Inflammatory macrophage (primary cell): Measurements from ENCODE around the gene MAPK1IP1L.
"Not testable (repeated sequence)": the region's sequence is repeated elsewhere in the genome, so short reads cannot be mapped to it uniquely, and the experiment has no call there.

Experiments used
- DNase-seq, 2 donors: peaks; one replicate each; pipeline ENCODE4 v3.0.0-alpha.2; 2020 to 2022

MAPK1IP1L gene

DNA sequence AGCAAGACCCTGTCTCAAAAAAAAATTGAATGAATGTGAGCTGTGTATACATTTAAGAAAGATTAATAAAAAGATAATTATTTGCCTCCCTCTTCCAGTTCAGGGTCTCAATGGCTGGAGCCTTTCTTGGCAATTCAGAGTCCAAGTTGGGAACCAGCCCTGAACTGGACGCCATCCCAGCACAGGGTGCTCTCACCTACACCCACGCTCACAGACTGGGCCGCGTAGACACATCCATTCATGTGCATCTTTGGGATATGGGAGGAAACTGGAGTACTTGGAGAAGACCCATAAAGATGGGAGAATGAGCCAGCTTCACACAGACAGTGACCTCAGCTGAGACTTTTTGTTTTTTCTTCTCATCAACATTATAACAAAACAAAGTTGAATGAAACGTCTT is 6.5 kb downstream of the MAPK1IP1L start:
- DNase-seq = no peak

DNA sequence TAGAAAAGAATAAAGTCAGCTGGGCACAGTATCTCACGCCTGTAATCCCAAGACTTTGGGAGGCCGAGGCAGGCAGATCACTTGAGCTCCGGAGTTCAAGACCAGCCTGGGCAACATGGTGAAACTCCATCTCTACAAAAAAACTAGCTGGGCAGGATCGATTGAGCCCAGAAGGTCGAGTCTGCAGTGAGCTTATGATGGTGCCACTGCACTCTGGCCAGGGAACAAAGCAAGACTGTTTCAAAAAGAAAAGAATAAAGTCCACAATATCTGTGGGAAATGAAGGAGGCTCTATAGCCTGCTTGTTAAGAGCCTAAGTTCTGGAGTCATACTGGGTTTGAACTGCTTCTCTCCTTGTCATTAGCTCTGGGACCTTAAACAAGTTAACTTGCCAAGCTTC is 7.9 kb downstream of the MAPK1IP1L start:
- DNase-seq = no peak

DNA sequence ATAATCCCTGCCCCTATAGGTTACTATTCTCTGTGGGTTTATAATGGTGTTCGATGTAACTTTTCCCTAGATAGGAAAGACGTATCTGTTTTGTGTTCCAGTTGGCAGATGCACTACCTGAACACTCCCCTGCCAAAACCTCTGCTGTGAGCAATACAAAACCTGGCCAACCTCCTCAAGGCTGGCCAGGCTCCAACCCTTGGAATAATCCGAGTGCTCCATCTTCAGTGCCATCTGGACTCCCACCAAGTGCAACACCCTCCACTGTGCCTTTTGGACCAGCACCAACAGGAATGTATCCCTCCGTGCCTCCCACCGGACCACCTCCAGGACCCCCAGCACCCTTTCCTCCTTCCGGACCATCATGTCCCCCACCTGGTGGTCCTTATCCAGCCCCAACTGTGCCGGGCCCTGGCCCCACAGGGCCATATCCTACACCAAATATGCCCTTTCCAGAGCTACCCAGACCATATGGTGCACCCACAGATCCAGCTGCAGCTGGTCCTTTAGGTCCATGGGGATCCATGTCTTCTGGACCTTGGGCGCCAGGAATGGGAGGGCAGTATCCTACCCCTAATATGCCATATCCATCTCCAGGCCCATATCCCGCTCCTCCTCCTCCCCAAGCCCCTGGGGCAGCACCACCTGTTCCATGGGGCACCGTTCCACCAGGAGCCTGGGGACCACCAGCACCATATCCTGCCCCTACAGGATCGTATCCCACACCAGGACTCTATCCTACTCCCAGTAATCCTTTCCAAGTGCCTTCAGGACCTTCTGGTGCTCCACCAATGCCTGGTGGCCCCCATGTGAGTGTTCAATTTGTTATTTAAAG is 11.3 kb downstream of the MAPK1IP1L start:
- no peak for DNase-seq

DNA sequence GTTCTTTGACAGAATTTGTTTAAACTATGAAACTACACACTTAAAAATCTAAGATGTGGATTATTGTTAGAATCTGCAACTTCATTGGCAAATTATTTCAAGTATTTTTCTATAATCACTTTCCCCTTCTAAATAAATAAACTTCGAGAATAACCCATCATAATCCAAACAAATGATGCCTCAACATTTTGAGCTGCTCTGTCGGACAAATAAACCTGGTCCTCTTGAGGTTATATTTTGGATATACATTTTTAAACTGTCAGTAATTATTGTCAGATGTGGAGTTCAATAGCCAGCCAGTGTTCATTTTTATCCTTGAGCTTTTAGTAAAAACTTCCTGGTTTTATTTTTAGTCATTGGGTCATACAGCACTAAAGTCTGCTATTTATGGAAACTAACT is 13.4 kb downstream of the MAPK1IP1L start:
- not testable (repeated sequence) for DNase-seq

DNA sequence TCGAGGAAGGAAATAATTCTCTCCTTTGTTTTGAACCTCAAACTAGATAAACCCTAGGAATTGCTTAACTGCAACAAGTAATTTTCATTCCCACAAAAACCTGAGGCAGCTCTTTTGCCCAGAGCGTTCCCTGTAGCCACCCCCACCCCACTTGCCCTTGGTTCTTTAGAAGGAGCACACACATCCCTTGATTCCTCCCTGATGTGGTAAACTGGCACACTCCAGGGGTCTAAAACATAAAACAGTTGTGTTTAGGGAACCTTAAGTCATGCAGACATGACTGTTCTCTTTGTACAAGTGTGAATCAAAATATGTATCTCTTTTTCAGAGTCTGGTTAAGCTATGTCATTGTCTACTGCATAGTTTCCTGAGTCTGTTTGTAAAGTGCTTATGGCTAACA is 14.0 kb downstream of the MAPK1IP1L start:
- DNase-seq = peak in 1 of 2 donors; percentile 19

DNA sequence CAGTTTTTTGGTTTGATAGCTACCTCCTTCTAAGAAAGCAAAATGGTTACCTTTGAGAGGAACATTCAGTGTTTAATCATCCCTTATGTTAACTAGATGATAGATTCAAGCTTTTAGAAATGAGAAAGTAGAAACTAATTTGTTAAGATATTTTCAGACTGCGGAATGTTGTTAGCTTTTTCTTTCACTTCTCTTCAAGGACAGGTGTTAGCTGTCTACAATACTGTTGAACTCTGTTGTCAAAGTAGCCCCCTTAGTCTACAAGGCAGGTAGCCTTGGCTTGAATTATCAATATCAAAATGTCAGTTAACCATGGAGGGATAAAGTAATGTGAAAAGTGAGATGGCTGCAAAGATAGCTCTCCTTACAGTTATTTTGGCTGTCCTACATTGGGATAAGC is 14.8 kb downstream of the MAPK1IP1L start:
- DNase-seq = no peak

DNA sequence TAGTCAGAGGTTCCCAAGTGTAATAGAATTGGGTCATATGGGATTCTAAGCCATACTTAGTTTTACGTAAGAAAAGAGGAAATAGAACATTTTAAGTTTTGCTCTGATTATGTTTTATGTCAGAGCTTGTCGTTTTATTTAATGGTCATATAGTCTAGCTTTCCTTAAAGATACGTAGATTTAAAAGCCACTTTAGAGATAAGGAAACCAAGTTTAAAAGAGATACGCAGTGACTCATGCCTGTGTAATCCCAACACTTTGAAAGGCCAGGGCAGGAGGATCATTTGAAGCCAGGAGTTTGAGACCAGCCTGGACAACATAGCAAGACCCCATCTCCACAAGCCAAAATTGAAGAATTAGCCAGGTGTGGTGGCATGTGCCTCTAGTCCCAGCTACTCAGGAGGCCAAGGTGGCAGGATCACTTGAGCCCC is 19.5 kb downstream of the MAPK1IP1L start:
- peak in 1 of 2 donors; percentile 23 for DNase-seq

DNA sequence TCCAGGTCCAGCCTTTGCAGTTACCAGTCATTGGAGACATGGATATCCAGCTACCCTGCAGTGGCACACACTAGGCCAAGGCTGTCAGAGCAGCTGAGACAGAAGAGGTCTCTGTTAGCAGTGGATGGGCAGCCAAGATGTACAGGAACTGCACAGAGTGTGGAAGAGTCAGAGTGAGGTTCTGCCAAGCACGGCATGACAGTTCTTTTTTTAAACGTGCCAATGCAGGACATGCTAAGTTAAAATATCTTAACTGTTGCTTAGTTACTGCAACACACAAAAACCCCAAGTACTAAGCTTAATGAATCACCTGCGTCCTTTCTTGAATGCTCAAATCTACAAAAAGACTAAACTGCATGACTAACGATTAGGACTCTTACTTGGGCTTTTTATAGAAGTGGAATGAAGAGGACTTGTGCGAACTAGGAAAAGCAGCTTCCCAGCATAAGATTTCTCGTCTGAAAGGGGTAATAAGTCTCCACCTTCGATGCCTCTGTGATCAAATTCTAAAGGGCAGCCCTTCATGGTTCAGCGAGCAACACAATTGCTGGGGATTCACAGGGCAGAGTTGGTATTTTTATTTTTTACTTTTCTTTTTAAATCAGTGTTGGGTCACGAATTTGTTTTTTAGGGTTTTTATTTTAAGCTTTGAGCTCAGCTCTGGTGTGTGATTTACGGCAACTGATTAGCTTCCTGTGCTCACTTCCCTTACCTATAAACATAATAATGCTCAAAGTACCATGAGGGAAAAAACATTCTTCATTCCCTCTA is 20.6 kb downstream of the MAPK1IP1L start:
- DNase-seq = no peak

DNA sequence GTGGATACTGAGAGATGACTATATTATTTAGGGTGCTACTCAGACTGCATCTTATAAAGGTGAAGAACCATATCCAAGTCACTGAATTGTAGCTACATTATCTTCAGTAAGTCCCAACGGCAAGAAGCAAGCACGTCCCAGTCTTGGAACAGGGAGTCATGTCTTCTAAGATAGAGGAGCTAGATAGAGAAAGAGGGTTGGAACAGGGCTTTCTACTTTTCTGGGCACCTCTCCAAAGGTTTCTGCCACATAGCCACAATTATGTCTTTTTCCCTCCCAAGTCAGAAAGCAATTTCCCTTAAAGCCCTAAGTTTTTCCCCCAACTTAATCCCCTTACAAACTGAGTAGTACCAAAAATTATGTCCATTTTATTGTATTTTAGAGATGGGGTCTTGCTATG is 22.4 kb downstream of the MAPK1IP1L start:
- DNase-seq = no peak

DNA sequence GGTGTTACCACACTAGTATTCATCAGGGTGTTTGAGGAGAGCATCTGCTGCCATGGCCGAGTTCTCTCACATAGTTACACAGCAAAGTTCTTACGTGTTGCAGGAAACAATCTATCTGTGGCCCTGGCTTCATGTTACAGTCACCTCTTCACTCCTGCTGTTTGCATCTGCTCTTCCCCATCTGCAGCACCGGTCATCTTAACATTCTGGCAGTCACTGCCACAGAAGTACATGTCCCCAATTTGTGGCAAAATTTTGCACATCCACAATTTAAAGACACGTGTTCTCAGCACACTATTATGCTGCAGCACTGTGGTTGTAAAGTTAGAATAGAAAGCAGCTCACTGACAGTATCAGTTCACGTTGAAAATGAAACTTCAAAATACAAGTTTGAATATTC is 23.2 kb downstream of the MAPK1IP1L start:
- DNase-seq = no peak

DNA sequence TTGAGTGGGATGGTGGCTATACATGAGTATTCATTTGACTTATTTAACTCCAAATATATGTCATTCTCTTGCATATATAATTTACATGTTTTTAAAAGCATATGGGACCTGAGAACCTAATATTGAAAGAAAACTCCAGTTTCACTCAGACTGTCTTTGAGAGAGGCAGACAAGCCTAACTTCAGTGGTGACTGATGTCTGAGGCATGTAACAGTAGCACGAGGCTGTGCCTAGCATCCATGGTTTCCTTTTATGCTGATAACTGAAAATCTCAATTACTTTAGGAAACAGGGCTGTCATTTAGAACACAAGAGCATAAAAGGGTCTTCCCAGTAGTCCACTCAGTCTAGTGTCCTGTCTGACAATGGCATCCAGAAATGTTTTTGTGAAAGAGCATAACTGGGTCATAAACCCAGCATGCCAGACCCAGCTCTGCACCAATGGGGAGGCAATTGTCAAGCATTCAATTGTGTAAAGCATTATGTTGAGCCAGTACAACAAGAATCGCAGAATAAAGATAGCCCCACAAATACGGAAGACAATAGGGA is 24.3 kb downstream of the MAPK1IP1L start:
- no peak for DNase-seq

DNA sequence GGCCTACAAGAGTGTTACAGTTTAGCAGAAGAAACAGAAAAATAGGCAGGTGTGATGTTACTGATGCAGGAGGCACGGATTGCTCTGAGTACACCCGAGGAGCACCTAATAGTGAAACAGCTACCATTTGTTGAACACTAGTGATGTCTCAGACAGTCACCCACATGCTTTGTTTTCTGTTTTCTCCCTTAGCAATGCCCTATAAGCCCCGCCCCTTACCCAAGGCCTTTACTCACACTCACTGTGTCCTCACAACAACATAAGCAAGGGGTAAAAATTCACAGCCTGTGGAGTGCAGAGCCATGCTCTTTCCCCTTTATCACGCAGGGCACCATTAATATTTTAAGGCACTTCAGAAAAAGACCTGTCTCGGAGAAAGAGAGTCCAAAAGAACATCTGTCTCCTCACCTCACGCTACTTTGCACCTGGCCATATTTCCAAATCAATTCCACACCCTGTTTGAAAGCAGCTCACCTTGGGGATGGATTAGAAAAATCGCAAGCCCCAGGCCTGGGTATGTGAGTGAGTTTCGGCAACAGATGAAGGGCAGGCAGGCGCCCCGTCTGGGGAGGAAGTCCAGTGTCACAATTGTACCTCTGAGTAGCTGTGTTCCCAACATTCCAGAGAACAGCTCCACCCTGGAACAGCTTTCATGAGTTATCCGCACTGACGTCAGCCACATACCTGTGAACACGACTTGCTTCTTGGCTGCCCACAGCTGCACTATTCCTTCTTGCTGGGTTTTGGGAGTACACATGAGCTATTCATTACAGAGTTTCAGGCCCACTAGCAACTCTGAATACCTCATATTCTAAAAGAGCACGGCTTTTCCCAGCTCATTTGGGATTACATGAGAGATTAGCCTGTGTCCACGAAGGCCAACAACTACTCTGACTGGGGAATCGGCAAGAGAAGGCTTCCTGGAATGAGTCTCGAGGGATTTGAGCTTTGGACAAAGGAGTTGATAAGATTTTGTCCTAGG is 26.0 kb downstream of the MAPK1IP1L start:
- DNase-seq = peak; percentile 30 to 57

DNA sequence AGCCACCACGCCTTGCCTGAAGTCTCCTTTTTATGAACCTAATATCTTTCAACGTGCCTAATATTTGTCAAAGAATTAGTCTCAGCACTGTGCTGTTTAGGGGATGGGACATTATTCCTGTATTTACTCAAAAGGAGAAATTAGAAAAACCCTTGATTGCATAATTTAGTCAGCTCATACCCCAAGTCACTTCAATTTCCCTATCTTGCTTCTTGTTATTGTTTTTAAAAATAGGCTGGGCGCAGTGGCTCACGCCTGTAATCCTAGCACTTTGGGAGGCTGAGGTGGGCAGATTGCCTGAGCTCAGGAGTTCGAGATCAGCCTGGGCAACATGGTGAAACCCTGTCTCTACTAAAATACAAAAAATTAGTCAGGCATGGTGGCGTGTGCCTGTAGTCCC is 28.5 kb downstream of the MAPK1IP1L start:
- peak; percentile 71 to 83 for DNase-seq

DNA sequence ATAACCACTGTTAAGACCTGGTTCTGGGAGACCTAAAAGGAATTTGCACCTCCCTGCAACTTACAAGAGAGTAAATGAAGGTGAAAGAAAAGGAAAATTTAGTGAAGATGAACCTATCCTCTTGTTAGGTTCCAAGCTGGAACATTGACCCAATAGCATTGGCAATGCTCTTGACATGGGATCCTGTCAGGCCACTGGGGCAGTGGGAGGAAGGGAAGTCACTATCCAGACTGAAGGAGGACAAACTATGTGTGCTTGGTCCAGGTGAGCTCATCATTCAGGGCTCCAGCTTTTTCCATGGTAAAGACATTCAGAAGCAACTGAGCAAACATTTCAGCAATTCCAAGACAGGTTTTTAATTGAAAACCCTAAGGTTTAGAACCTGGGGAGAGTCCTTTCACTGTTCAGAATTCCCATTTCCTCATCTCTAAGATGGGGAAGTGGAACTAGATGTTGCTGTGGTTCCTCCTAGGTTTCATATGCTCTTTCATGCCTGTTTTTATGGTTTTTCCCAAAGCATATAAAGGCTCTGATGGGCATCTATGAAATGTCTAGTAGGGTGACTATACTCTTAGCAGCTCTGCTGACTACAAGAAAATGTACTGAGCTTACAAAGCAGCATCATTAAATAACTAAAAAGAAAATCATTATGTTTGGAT is 33.1 kb downstream of the MAPK1IP1L start:
- peak; percentile 59 to 61 for DNase-seq

DNA sequence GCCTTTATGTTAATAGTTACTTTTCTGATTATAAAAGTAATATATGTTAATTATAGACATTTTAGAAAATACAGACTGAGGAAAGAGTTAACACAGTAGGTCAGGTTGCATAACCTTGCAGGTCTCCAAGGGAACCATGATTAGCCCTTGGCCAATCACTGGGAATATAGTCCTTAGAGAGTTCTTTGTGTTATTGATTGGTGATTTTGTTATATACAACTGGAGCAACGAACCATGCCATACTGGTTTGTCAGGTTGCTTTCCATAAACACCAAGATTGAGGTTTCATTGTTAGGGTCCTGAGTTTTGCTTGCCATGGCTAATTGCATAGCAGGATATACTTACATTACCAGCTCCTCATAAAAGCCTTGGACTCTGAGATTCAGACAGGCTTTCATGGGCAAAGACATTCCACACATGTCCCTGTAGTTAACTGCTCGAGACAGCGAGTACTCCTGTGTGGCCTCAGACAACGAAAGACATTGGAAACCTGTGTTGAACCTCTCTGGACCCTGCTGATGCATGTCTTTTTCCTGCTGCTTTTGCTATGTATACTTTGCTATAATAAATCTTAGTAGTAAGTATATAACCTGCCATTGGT is 33.7 kb downstream of the MAPK1IP1L start:
- DNase-seq = no peak

DNA sequence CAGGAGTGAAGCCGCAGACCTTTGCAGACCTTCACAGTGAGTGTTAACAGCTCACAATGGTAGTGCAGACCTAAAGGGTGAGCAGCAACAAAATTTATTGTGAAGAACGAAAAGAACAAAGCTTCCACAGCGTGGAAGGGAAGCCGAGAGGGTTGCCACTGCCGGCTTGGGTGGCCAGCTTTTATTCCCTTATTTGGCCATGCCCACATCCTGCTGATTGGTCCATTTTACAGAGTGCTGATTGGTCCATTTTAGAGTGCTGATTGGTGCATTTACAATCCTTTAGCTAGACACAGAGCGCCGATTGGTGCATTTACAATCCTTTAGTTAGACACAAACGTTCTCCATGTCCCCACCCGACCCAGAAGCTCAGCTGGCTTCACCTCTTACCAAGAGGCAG is 35.5 kb downstream of the MAPK1IP1L start:
- no peak for DNase-seq

DNA sequence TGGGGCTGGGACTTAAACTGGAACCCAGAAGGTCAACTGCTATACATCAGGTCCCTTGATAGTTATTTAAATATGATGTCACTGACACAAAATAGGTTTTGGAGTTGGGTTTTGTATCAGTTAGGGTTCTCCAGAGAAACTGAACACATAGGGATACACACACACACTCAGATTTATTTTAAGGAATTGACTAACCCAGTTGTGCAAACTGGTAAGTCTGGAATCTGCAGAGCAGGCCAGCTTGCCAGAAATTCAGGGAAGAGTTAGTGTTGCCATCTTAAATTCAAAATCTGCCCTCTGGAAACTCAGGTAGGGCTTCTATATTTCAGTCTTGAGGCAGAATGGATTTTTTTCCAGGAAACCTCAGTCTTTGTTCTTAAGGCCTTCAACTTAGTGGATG is 36.9 kb downstream of the MAPK1IP1L start:
- DNase-seq = no peak

DNA sequence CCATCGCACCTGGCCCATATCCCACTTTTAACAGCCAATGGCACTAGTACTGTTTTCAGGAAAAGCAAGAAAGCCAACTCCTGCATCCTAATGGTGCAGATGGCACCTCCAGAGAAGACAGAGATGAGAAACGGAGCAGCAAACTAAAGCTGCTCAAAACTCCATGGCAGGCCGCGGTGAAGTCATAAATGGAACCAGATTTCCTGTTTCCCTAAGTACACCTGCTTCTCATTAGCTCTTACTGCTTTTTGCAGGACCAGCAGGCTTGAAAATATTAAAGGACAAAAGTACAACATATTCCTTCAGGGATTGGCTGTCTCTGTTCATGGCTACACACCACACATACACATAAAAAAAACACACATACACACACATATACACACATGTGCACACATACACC is 40.9 kb downstream of the MAPK1IP1L start:
- DNase-seq = no peak

DNA sequence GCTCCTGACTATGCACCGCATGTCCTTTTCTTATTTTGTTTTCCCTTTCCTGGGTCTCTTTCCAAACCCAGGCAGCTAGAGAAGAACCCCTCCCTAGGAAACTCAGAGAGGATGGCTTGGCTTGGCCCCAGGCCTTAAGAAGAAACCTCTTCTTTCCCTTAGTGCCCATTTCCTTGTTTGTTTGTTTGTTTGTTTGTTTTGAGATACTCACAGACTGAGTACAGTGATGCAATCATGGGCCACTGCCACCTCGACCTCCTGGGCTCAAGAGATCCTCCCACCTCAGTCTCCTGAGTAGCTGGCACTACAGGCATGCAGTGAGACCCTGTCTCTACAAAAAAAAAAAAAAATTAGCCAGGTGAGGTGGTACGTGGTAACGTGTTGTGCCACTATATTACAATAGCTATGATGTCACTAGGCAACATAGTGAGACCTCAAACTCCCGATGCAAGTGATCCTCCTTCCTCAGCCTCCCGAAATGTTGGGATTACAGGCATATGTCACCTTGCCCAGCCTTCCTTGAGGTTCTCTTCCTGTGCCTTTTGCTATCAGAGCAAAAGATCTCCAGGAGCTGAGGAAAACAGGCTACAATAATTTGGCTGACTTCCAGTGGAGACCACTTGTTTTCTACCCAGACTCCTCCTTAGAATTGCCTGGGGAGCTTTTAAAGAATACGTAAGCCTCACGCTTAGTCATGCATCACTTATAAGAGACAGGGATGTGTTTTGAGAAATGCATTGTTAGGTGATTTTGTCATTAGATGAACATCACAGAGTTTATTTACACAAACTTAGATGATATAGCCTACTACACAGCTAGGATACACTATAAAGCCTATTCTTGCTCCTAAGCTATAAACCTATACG is 43.1 kb downstream of the MAPK1IP1L start:
- DNase-seq = no peak

DNA sequence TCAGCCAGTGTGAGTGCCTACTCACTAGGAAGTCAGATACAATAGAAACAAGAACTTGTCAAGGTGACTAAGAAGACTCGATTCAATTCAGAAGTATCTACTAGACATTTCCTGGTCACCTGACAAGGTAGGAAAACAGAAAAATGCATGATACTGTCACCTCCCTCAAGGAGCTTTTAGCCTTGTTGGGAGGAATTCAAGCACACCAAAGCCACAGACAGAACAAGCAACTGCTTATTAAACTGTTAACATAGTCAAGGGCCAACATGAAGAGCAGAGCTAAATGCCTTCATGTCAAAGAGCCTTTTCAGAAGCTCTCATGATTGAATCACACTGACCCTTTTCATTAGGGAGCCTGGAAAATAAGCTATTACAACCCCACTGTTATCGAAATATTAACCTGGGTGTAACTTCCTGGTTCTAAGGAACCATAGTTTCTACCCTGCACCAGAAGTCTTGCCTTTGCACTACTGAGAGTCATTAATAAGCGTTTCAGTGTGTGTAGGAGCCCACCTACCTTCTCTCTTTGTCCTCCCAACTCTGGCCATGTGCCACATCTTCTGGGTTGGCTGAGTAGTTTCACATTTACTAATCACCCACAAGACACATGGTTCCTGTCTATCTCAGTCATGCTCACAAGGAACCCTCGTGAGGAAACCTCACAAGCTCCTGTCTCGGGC is 46.6 kb downstream of the MAPK1IP1L start:
- peak; percentile 97 to 99 for DNase-seq
